Activated CD4-positive, alpha-beta memory T cell treated with anti-CD3 and anti-CD28 coated beads, Interleukin-2, amount 10 ng/mL, durations not matched to agents 7 days and 5 days (primary cell): Measurements from ENCODE around the gene PARVA. TPM values are rescaled to one million over a fixed set of nuclear protein-coding genes. Genes with fewer than 3 reads are reported as not detected.

Source experiments
- CTCF ChIA-PET: fragments of 350-600 bp; sonication (Branson Sonifier 250); formaldehyde crosslinking; loops from one replicate; lab custom pipeline; 2021; ENCODE audit warnings: antibody characterized with exemption, inconsistent platforms; lab: Charles Lee
- POLR2A ChIA-PET: fragments of 350-600 bp; sonication (Branson Sonifier 250); formaldehyde crosslinking; loops from one replicate; lab custom pipeline; 2021; ENCODE audit warnings: antibody characterized with exemption; lab: Charles Lee
- DNase-seq: peaks from one replicate; pipeline ENCODE4 v3.0.0-alpha.2; 2020
- H3K27ac Mint-ChIP-seq: one replicate; pipeline ENCODE4 v1.8.0; 2021; ENCODE audit warnings: mild to moderate bottlenecking, mixed read lengths
- H3K27me3 Mint-ChIP-seq: one replicate; pipeline ENCODE4 v1.8.0; 2021; ENCODE audit warnings: mixed read lengths
- H3K36me3 Mint-ChIP-seq: one replicate; pipeline ENCODE4 v1.8.0; 2021; ENCODE audit warnings: low read depth, mixed read lengths
- H3K4me1 Mint-ChIP-seq: one replicate; pipeline ENCODE4 v1.8.0; 2021; ENCODE audit warnings: mixed read lengths
- H3K4me3 Mint-ChIP-seq: one replicate; pipeline ENCODE4 v1.8.0; 2021; ENCODE audit warnings: mild to moderate bottlenecking, mixed read lengths
- H3K9me3 Mint-ChIP-seq: one replicate; pipeline ENCODE4 v1.8.0; 2021; ENCODE audit warnings: mixed read lengths
- total RNA-seq, 2 experiments: library from RNA; stranded (reverse); gene quantifications; one replicate each; pipeline ENCODE4 v1.2.3, GENCODE V29; 2021

Gene PARVA
- total RNA-seq, 2 experiments from 2014 or later: 0.10 to 0.18 TPM

DNA sequence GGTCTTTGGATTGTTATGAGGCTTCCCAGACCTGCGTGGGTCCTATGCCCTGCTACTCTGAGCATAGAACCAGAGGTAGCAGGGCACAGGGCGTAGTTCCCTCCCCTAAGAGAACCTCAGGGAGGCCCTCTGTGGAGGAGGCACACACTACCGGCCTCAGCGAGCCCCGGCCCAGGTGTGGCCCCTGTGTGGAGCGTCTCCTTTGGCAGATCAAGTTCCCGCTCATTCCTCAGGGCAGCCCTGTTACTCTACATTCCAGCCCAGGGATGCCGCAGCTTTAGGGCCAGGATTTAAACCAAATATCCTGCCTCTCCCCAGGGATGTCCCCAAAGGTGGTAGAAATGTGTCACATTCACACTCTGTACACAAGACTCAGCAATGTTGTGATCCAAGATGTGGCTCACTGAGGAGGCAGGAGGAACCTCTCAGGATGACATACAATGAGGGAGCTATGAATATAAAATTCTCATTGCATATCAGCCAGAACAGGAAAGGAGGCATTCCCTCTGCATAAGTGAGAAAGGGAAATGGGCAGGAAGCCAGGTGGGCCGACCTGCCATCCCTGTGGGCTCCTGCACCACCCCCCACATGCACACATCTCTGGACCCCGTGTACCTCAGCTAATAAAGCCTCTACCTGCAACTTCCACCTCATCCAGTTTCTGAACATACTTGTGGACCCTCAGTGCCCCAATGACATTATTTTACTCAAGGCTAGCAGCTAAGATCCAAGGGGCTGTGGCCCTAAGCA lies 165.0 kb downstream of the PARVA start:
- Mint-ChIP-seq H3K36me3 (no peaks in the 10 kb centered on the region), H3K27me3 (no peaks in the 10 kb centered on the region), H3K4me1 (no peaks in the 10 kb centered on the region), H3K9me3 (no peaks in the 10 kb centered on the region), H3K27ac (no peak overlapping the region), H3K4me3 (no peak overlapping the region)
- DNase-seq: no peak
- ChIA-PET POLR2A (no interaction called here), CTCF (no interaction called here)

GRCh38 chr11:12543596-12544415 lies 166.4 kb downstream of the PARVA start:
- H3K36me3 Mint-ChIP-seq: no peaks in the 10 kb centered on the region
- no peak for DNase-seq
- CTCF ChIA-PET: no interaction called here
- H3K27me3 Mint-ChIP-seq: no peaks in the 10 kb centered on the region
- H3K4me3 Mint-ChIP-seq: no peak overlapping the region
- H3K27ac Mint-ChIP-seq: no peak overlapping the region
- H3K4me1 Mint-ChIP-seq: no peaks in the 10 kb centered on the region
- no peaks in the 10 kb centered on the region for H3K9me3 Mint-ChIP-seq
- POLR2A ChIA-PET: no interaction called here

DNA sequence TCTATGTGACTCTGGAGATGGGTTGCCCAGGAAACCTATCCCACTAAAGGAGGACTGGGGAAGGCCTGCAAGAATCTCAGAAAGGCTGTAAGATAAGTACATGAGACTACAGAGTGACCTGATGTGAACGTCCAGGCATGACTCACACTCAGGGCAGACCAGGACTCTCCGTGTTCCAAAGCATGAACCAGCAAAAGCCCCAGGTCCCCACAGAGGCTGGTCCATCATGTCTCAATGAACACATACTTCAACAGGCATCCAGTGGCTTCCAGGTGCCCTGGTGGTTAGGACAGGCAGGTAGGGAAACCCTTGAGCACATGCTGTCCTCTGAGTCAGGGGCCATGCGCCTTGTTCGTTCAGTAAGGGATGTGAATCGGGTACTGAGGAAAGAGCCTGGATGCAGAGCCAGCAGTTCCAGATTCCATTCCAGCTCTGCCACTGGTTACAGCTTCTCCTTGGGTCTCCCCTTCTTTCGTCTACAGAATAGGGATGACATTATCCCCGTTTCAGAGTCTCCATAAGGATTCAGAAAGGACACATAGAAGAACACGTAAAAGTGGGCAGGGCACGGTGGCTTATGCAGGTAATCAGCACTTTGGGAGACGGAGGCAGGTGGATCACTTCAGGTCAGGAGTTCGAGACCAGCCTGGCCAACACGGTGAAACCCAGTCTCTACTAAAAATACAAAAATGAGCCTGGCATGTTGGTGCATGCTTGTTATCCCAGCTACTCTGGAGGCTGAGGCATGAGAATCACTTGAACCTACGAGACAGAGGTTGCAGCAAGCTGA lies 167.8 kb downstream of the PARVA start:
- Mint-ChIP-seq H3K27me3 (no peaks in the 10 kb centered on the region), H3K4me1 (no peaks in the 10 kb centered on the region), H3K4me3 (no peak overlapping the region), H3K36me3 (no peaks in the 10 kb centered on the region), H3K27ac (no peak overlapping the region), H3K9me3 (no peaks in the 10 kb centered on the region)
- CTCF ChIA-PET: no interaction called here
- no peak for DNase-seq
- POLR2A ChIA-PET: no interaction called here

DNA sequence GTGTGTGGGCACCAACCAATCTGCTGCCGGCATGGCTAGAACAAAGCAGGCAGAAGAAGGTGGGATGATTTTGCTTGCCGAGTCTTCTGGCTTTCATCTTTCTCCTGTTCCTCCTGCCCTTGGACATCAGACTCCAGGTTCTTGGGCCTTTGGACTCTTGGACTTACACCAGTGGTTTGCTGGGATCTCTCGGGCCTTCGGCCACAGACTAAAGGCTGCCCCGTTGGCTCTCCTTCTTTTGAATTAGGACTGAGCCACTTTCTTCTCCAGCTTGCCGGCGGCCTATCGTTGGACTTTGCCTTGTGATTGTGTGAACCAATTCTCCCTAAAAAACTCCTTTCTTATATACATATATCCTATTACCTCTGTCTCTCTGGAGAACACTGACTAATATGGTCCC lies 168.8 kb downstream of the PARVA start:
- H3K9me3 Mint-ChIP-seq: no peaks in the 10 kb centered on the region
- H3K36me3 Mint-ChIP-seq: no peaks in the 10 kb centered on the region
- no peaks in the 10 kb centered on the region for H3K4me1 Mint-ChIP-seq
- no peaks in the 10 kb centered on the region for H3K27me3 Mint-ChIP-seq
- ChIA-PET POLR2A (no interaction called here), CTCF (no interaction called here)
- H3K27ac Mint-ChIP-seq: no peak overlapping the region
- no peak overlapping the region for H3K4me3 Mint-ChIP-seq
- DNase-seq: no peak

GRCh38 chr11:12546660-12547059 lies 169.3 kb downstream of the PARVA start:
- CTCF ChIA-PET: no interaction called here
- POLR2A ChIA-PET: no interaction called here
- Mint-ChIP-seq H3K9me3 (no peaks in the 10 kb centered on the region), H3K27me3 (no peaks in the 10 kb centered on the region), H3K36me3 (no peaks in the 10 kb centered on the region), H3K27ac (no peak overlapping the region), H3K4me1 (no peaks in the 10 kb centered on the region), H3K4me3 (no peak overlapping the region)
- DNase-seq: no peak

DNA sequence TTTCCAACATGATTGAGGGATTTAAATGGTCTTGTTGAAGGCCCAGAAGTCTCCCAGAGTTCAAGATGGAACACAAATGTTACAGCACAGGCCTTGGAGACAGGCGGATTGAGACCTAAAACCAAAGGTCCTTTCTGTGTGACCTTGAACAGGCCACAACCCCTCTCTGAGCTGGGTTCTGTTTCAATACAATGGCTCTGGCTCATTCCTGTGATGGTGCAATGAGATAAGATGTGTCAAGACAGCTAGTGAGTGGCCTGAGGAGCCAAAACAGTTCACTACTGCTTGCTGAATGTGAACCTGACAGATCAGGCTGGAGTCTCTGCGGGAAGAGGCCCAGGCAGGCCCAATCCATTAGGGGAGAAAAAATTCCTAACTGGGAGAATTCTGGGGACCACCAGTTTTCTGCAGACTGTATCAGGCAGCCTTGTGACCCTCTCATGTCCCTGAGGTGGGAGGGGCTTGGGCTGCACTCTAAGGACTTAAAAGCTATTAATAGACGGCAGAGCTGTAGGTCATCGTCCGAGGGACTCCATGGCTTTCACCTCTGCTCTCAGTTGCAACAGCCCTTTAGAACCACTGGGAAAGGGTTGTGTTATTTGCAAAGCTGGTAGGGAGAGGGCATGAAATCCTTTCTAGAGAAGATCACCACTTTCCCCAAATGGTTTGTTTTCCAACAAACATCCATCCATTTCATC lies 170.7 kb downstream of the PARVA start:
- no peak overlapping the region for H3K4me3 Mint-ChIP-seq
- no peaks in the 10 kb centered on the region for H3K4me1 Mint-ChIP-seq
- ChIA-PET POLR2A (no interaction called here), CTCF (no interaction called here)
- H3K9me3 Mint-ChIP-seq: no peaks in the 10 kb centered on the region
- H3K27me3 Mint-ChIP-seq: no peaks in the 10 kb centered on the region
- H3K36me3 Mint-ChIP-seq: no peaks in the 10 kb centered on the region
- DNase-seq: no peak
- H3K27ac Mint-ChIP-seq: no peak overlapping the region

DNA sequence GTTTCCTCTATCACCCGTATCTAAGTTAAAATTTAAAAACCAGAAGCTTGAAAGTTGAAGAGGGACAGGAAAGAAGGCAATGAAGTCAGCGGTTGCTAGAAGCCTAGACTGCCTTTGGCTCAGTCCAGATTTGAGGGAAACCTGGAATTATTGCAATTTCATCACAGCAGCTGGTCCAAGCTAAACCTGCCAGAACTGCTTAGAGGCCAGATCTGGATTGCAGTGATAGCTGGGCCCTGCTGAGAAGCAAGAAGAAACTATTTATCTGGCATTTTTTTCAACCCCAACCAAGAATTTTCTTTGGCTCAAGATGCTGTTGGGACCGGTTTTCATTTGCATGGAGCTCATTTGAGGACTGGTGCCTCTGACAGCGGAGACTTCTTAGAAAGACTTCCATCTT lies 175.3 kb downstream of the PARVA start:
- Mint-ChIP-seq H3K27me3 (peaks cover 16% of the 10 kb centered on the region), H3K9me3 (no peaks in the 10 kb centered on the region), H3K4me3 (no peak overlapping the region), H3K36me3 (no peaks in the 10 kb centered on the region), H3K27ac (no peak overlapping the region), H3K4me1 (no peaks in the 10 kb centered on the region)
- ChIA-PET CTCF (no interaction called here), POLR2A (no interaction called here)
- no peak for DNase-seq

- Mint-ChIP-seq H3K4me3 (no peak overlapping the region), H3K27me3 (peaks cover 19% of the 10 kb centered on the region), H3K36me3 (no peaks in the 10 kb centered on the region), H3K9me3 (no peaks in the 10 kb centered on the region), H3K27ac (no peak overlapping the region), H3K4me1 (no peaks in the 10 kb centered on the region)
- ChIA-PET CTCF (no interaction called here), POLR2A (no interaction called here)
- no peak for DNase-seq
These were observed 176.8 kb downstream of the PARVA start for GRCh38 chr11:12554122-12554521.

DNA sequence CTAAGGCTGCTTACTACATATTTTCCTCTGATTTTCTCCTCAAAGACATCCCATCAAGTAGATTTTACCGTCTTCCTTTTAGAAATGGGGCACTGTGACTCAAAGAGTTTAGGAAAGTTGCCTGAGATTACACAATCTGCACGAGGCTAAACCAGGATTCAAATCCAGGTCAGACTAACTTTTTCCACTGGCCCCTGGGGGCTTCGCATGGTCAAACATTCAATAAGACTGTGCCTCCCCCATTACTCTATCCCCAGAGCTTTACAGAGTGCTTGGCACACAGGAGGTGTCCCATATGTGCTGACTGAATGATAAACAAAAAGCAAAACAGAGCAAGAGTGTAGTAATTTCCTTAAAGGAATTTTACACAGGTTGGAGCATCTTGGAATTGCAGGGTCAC lies 178.8 kb downstream of the PARVA start:
- DNase-seq: no peak
- Mint-ChIP-seq H3K4me1 (no peaks in the 10 kb centered on the region), H3K36me3 (no peaks in the 10 kb centered on the region), H3K9me3 (no peaks in the 10 kb centered on the region), H3K27me3 (peaks cover 25% of the 10 kb centered on the region), H3K4me3 (no peak overlapping the region), H3K27ac (no peak overlapping the region)
- CTCF ChIA-PET: no interaction called here
- POLR2A ChIA-PET: no interaction called here

DNA sequence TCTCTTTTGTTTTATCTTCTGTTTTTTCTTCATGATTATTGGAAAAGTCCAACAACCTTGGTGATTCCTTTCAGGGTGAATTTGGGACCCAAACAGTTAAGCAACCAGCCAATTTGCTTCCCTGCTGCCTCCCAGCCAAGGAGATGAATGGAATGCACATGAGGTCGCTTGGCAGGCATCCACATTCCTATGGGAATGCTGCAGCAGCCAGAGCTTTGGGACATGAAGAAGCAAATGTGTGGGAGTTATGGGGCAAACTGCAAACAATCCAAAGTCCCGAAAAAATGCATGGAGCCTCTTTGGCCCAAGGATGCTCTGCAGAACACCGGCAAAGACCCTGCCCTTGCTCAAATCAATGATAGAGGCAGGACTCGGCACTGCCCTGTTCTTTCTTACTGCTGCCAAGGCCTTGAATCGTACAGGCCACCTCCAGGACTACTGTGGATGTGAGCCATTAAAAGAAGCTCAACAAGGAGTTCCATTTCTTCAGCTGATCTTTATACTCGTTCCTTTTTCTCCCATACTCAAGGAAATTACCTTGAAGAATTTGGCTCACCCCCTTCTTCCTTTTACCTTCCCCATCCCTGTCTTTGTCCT lies 179.5 kb downstream of the PARVA start:
- no peaks in the 10 kb centered on the region for H3K36me3 Mint-ChIP-seq
- no peak overlapping the region for H3K27ac Mint-ChIP-seq
- H3K4me1 Mint-ChIP-seq: no peaks in the 10 kb centered on the region
- peaks cover 27% of the 10 kb centered on the region for H3K27me3 Mint-ChIP-seq
- H3K9me3 Mint-ChIP-seq: no peaks in the 10 kb centered on the region
- ChIA-PET POLR2A (no interaction called here), CTCF (no interaction called here)
- no peak for DNase-seq
- no peak overlapping the region for H3K4me3 Mint-ChIP-seq

GRCh38 chr11:12559011-12559410 lies 181.6 kb downstream of the PARVA start:
- no peak for DNase-seq
- ChIA-PET CTCF (no interaction called here), POLR2A (no interaction called here)

GRCh38 chr11:12560362-12560761 lies 183.0 kb downstream of the PARVA start:
- no peaks in the 10 kb centered on the region for H3K36me3 Mint-ChIP-seq
- no peak overlapping the region for H3K4me3 Mint-ChIP-seq
- H3K9me3 Mint-ChIP-seq: no peaks in the 10 kb centered on the region
- H3K27me3 Mint-ChIP-seq: peaks cover 13% of the 10 kb centered on the region
- ChIA-PET CTCF (no interaction called here), POLR2A (no interaction called here)
- DNase-seq: no peak
- H3K27ac Mint-ChIP-seq: no peak overlapping the region
- no peaks in the 10 kb centered on the region for H3K4me1 Mint-ChIP-seq

More at GRCh38 chr11:12559011-12559410, 181.6 kb downstream of the PARVA start:
- H3K4me3 Mint-ChIP-seq: no peak overlapping the region
- no peaks in the 10 kb centered on the region for H3K36me3 Mint-ChIP-seq
- H3K9me3 Mint-ChIP-seq: no peaks in the 10 kb centered on the region
- H3K27me3 Mint-ChIP-seq: peaks cover 24% of the 10 kb centered on the region
- H3K4me1 Mint-ChIP-seq: no peaks in the 10 kb centered on the region
- no peak overlapping the region for H3K27ac Mint-ChIP-seq
